HFFc6 (cell line): ENCODE data around the gene FOS. TPM values are rescaled to one million over a fixed set of nuclear protein-coding genes. Genes with fewer than 3 reads are reported as not detected.
"Not testable (repeated sequence)": the region's sequence is repeated elsewhere in the genome, so short reads cannot be mapped to it uniquely, and the experiment has no call there.

ENCODE experiments used
- DNase-seq: peaks from one replicate; pipeline ENCODE4 v3.0.0-alpha.2; 2018
- H3K27ac Mint-ChIP-seq: 2 replicates; pipeline ENCODE4 v1.8.0; 2020; ENCODE audit warnings: mild to moderate bottlenecking, mixed read lengths
- H3K27me3 Mint-ChIP-seq: 2 replicates; pipeline ENCODE4 v1.8.0; 2021; ENCODE audit warnings: mild to moderate bottlenecking, moderate library complexity, mixed read lengths; ENCODE audit not compliant: insufficient read depth
- H3K36me3 Mint-ChIP-seq: 2 replicates; pipeline ENCODE4 v1.8.0; 2021; ENCODE audit warnings: low read depth, mixed read lengths
- H3K4me1 Mint-ChIP-seq: 2 replicates; pipeline ENCODE4 v1.8.0; 2020; ENCODE audit warnings: low read depth, mixed read lengths
- H3K4me3 Mint-ChIP-seq: 2 replicates; pipeline ENCODE4 v1.8.0; 2020; ENCODE audit warnings: mild to moderate bottlenecking, moderate library complexity, mixed read lengths
- H3K9me3 Mint-ChIP-seq: 2 replicates; pipeline ENCODE4 v1.8.0; 2020; ENCODE audit warnings: mild to moderate bottlenecking, mixed read lengths
- CTCF ChIP-seq: fragments of 200-600 bp; sonication (generic); IDR thresholded peaks from 2 replicates; pipeline ENCODE4 v1.5.0; 2021; ENCODE audit warnings: antibody characterized with exemption, mild to moderate bottlenecking
- total RNA-seq, 6 experiments: library from RNA; stranded (reverse); fragmentation: NEBNext Ultra II Directional; extraction: Animal tissue kit (Norgen Biotek cat#: 25700); gene quantifications; 2 replicates in 1 of 6; 3 replicates in 5 of 6; pipeline ENCODE4 v1.2.3, GENCODE V29; 2021

FOS gene
- total RNA-seq, 6 experiments from 2014 or later = 118 to 368 (median 342) TPM

GRCh38 chr14:75307700-75308379 lies 29.2 kb downstream of the FOS start:
- Mint-ChIP-seq H3K27me3 (peaks cover 15% of the 10 kb centered on the region), H3K4me1 (peaks cover 17% of the 10 kb centered on the region), H3K9me3 (no peaks in the 10 kb centered on the region), H3K27ac (no peak overlapping the region), H3K4me3 (no peak overlapping the region), H3K36me3 (no peaks in the 10 kb centered on the region)
- peak; percentile 69 for DNase-seq
- peak; percentile 95 for TF ChIP-seq CTCF

GRCh38 chr14:75308991-75309390 lies 30.4 kb downstream of the FOS start:
- H3K9me3 Mint-ChIP-seq, H3K27ac Mint-ChIP-seq, DNase-seq, H3K36me3 Mint-ChIP-seq, H3K4me3 Mint-ChIP-seq: not testable (repeated sequence)
- Mint-ChIP-seq H3K4me1 (peaks cover 11% of the 10 kb centered on the region), H3K27me3 (peaks cover 20% of the 10 kb centered on the region)

GRCh38 chr14:75309561-75309960 lies 30.9 kb downstream of the FOS start:
- Mint-ChIP-seq H3K4me1 (peaks cover 11% of the 10 kb centered on the region), H3K27me3 (peaks cover 25% of the 10 kb centered on the region)
- not testable (repeated sequence) for H3K27ac Mint-ChIP-seq, H3K4me3 Mint-ChIP-seq, H3K9me3 Mint-ChIP-seq, H3K36me3 Mint-ChIP-seq, DNase-seq

GRCh38 chr14:75310295-75311111 lies 31.9 kb downstream of the FOS start:
- Mint-ChIP-seq H3K27me3 (peaks cover 32% of the 10 kb centered on the region), H3K4me1 (peaks cover 17% of the 10 kb centered on the region), H3K4me3 (peak overlapping the region; percentile 8), H3K36me3 (no peaks in the 10 kb centered on the region), H3K9me3 (no peaks in the 10 kb centered on the region), H3K27ac (peak overlapping the region; percentile 44)
- DNase-seq = peak; percentile 80
- no peak for TF ChIP-seq CTCF

- no peak for DNase-seq
- Mint-ChIP-seq H3K4me3 (no peak overlapping the region), H3K27ac (peak overlapping the region; percentile 44)
These were observed 32.7 kb downstream of the FOS start for GRCh38 chr14:75311356-75311755.

GRCh38 chr14:75312341-75312740 lies 33.7 kb downstream of the FOS start:
- DNase-seq = no peak
- Mint-ChIP-seq H3K27me3 (peaks cover 38% of the 10 kb centered on the region), H3K27ac (no peak overlapping the region), H3K36me3 (no peaks in the 10 kb centered on the region), H3K4me1 (peaks cover 20% of the 10 kb centered on the region), H3K4me3 (no peak overlapping the region), H3K9me3 (no peaks in the 10 kb centered on the region)
- TF ChIP-seq CTCF = no peak

More at GRCh38 chr14:75311356-75311755, 32.7 kb downstream of the FOS start:
- Mint-ChIP-seq H3K27me3 (peaks cover 36% of the 10 kb centered on the region), H3K4me1 (peaks cover 20% of the 10 kb centered on the region), H3K9me3 (no peaks in the 10 kb centered on the region), H3K36me3 (no peaks in the 10 kb centered on the region)
- no peak for TF ChIP-seq CTCF
